BLaER1 treated with 17β-estradiol and CSF1 and Interleukin-3, amounts not matched to agents 10 nM and 100 nM (cell line): ENCODE data around the gene BACH2.
"Not testable (repeated sequence)": the region's sequence is repeated elsewhere in the genome, so short reads cannot be mapped to it uniquely, and the experiment has no call there.

Source experiments
- H3K27ac ChIP-seq, 11 experiments: shearing (Covaris generic); formaldehyde crosslinking; 2 replicates each; pipeline ENCODE4 v1.8.1; 2022
- H3K27me3 ChIP-seq, 11 experiments: shearing (Covaris generic); formaldehyde crosslinking; 2 replicates each; pipeline ENCODE4 v1.8.1; 2022
- H3K36me3 ChIP-seq, 11 experiments: shearing (Covaris generic); formaldehyde crosslinking; 2 replicates each; pipeline ENCODE4 v1.8.1; 2022
- H3K4me1 ChIP-seq, 10 experiments: shearing (Covaris generic); formaldehyde crosslinking; 2 replicates each; pipeline ENCODE4 v1.8.1; 2022
- H3K4me2 ChIP-seq, 11 experiments: shearing (Covaris generic); formaldehyde crosslinking; 2 replicates each; pipeline ENCODE4 v1.8.1; 2022
- H3K4me3 ChIP-seq, 10 experiments: shearing (Covaris generic); formaldehyde crosslinking; 2 replicates each; pipeline ENCODE4 v1.8.1; 2022
- H3K9ac ChIP-seq, 11 experiments: shearing (Covaris generic); formaldehyde crosslinking; 2 replicates each; pipeline ENCODE4 v1.8.1; 2022
- H3K9me3 ChIP-seq, 11 experiments: shearing (Covaris generic); formaldehyde crosslinking; replicated peaks in 1 of 11; 2 replicates each; pipeline ENCODE4 v1.8.1; 2022
- H4K20me1 ChIP-seq, 11 experiments: shearing (Covaris generic); formaldehyde crosslinking; 2 replicates each; pipeline ENCODE4 v1.8.1; 2022
- Cebpa-rat ChIP-seq, 11 experiments: shearing (Covaris generic); IDR thresholded peaks; 2 replicates each; pipeline ENCODE4 v1.8.1; 2022

Gene BACH2

DNA sequence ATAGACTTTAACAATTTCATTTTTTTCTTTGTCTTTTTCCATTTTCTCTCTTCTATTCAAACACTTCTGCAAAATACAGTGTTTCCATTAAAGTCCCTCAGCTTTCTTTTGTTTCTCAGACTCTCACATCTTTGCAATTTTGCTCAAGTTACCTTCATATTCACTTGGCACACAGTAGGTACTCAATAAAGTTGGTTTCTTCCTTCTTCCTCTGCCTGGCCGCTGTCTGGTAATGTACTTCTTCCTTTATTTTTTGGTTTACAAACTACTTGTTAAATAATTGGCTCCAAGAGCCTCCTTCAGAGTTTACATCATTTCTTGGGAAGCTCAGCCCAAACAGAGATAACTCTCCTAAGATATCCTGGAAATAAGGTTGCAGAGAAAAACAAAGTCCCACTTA is 321.3 kb downstream of the BACH2 start:
- H3K4me2 ChIP-seq: no peak overlapping the region
- no peak overlapping the region for H3K27ac ChIP-seq
- H3K4me1 ChIP-seq: peaks cover 0 to 14% (median 3%) of the 10 kb centered on the region in 10 experiments; a peak in 10 of 20 replicates
- no peaks in the 10 kb centered on the region for H3K27me3 ChIP-seq
- H3K9ac ChIP-seq: no peak overlapping the region
- no peak overlapping the region for H3K4me3 ChIP-seq
- peaks cover 0 to 32% (median 0%) of the 10 kb centered on the region in 11 experiments; a peak in 2 of 22 replicates for H4K20me1 ChIP-seq
- peaks cover 0 to 15% (median 0%) of the 10 kb centered on the region in 11 experiments; a peak in 2 of 22 replicates for H3K36me3 ChIP-seq
- no peaks in the 10 kb centered on the region for H3K9me3 ChIP-seq
- TF ChIP-seq Cebpa-rat (IDR thresholded peaks at IDR 0.05): no peak

DNA sequence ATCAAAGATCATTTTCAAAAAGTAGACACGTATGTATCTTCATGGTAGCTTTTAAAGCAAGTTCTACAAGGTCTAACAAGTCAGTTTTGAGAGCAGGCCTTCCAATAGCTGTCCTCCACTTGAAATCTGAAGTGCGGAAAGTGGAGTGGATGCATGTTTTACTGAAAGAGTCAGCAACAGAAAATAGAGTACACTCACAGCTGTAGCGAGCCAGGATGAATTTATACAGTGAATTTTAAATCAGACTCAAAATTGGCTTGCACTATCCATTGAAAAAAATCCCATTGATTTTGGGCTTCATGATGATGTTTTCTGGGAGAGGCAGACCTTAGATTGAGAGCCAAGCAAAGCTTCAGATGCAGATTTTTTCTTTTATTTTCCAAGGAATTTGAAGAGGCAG is 321.8 kb downstream of the BACH2 start:
- H3K4me3 ChIP-seq: no peak overlapping the region
- no peaks in the 10 kb centered on the region for H3K27me3 ChIP-seq
- H3K4me1 ChIP-seq: peaks cover 0 to 14% (median 3%) of the 10 kb centered on the region in 10 experiments; a peak in 10 of 20 replicates
- H3K4me2 ChIP-seq: no peak overlapping the region
- peaks cover 0 to 15% (median 0%) of the 10 kb centered on the region in 11 experiments; a peak in 2 of 22 replicates for H3K36me3 ChIP-seq
- H3K27ac ChIP-seq: no peak overlapping the region
- peaks cover 0 to 31% (median 0%) of the 10 kb centered on the region in 11 experiments; a peak in 2 of 22 replicates for H4K20me1 ChIP-seq
- H3K9ac ChIP-seq: no peak overlapping the region
- no peak for TF ChIP-seq Cebpa-rat (IDR thresholded peaks at IDR 0.05)
- no peaks in the 10 kb centered on the region for H3K9me3 ChIP-seq

DNA sequence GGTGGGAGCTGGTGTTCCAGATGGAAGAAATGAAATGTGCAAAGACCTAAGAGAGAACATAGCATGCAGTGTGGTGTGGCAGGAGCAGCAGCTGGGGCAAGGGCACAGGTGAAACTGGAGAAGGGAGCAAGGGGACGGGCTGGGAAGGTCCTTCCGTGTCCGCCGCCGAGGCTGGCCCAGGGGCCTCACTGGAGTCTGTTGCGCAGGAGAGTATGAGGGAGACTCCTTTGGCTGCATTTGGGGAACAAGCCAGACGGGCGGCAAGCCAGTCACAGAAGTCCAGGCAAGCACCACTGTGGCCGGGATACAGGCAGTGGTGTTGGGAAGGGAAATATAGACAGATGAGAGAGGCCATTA is 324.6 kb downstream of the BACH2 start:
- H3K9ac ChIP-seq: no peak overlapping the region
- H3K36me3 ChIP-seq: peaks cover 0 to 30% (median 0%) of the 10 kb centered on the region in 11 experiments; a peak in 5 of 22 replicates
- TF ChIP-seq Cebpa-rat (IDR thresholded peaks at IDR 0.05): no peak
- no peak overlapping the region for H3K4me3 ChIP-seq
- H3K4me2 ChIP-seq: no peak overlapping the region
- no peaks in the 10 kb centered on the region for H3K27me3 ChIP-seq
- H3K4me1 ChIP-seq: peaks cover 0 to 6% (median 0%) of the 10 kb centered on the region in 10 experiments; a peak in 1 of 20 replicates
- H3K27ac ChIP-seq: no peak overlapping the region
- peaks cover 0 to 8% (median 0%) of the 10 kb centered on the region in 11 experiments; a peak in 1 of 22 replicates for H4K20me1 ChIP-seq
- no peaks in the 10 kb centered on the region for H3K9me3 ChIP-seq

DNA sequence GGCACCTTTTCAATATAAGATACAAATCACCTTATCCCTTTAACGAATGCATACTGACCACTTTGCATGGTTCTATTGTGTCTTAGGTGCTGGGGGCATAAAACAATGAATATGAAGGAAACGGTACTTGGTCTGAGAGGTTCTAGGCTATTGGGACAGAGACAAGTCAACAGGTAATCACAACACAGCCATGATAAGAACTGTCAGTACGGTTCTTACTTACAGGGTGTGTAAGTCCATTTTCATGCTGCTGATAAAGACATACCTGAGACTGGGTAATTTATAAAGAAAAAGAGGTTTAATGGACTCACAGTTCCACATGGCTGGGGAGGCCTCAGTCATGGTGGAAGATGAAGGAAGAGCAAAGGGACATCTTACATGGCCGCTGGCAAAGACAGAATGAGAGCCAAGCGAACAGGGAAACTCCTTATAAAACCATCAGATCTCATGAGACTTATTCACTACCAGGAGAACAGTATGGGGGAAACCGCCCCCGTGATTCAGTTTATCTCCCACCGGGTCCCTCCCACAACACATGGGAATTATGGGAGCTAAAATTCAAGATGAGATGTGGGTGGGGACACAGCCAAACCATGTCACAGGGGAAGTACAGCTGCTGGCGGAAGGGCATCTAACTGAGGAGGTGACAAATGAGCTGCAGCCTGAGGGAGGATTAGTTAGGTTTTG is 325.2 kb downstream of the BACH2 start:
- not testable (repeated sequence) for H4K20me1 ChIP-seq, H3K27ac ChIP-seq, H3K4me2 ChIP-seq, H3K27me3 ChIP-seq, H3K4me3 ChIP-seq, H3K9me3 ChIP-seq, H3K4me1 ChIP-seq, H3K9ac ChIP-seq
- peaks cover 0 to 36% (median 0%) of the 10 kb centered on the region in 11 experiments; a peak in 5 of 22 replicates for H3K36me3 ChIP-seq

DNA sequence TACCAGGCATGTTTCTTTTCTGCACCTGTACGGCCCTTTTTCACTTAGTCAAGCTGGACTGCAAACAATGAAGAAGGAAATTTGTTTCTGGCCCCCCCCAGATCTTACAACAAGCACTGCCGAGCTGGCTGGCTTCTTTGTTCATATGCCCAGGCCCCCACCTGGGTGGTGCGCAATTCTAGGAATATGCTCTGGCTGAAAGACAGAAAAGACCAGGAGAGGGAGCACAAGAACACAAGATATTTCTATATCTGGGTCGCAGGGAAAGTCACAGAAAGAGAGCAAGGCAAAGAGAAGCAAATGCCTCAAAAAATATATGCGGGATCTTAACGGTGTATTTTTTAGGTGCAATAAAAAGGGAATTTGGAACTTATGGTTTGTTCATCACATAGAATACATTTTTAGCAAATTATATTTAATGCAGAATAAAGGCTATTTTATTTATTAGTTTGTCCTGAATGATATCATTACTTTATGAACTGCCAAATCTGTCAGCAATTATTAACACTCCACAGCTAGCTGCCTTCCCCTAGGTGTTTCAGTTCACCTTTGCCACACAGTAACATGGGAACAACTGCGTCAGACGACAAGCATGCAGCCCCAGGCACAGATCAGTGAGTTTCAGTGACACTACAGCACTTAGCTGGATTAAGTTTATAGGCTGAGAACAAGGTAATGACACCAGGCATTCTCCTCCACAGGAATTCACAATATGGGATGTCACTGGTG is 325.9 kb downstream of the BACH2 start:
- Histone ChIP-seq H3K4me3 (no peak overlapping the region), H3K9ac (no peak overlapping the region), H3K9me3 (no peaks in the 10 kb centered on the region), H3K27ac (no peak overlapping the region), H3K27me3 (no peaks in the 10 kb centered on the region), H4K20me1 (no peaks in the 10 kb centered on the region; a peak in 1 of 22 replicates), H3K4me1 (peaks cover 0 to 6% (median 0%) of the 10 kb centered on the region in 10 experiments; a peak in 1 of 20 replicates), H3K4me2 (no peak overlapping the region), H3K36me3 (peaks cover 0 to 42% (median 0%) of the 10 kb centered on the region in 11 experiments; a peak in 5 of 22 replicates)
- TF ChIP-seq Cebpa-rat (IDR thresholded peaks at IDR 0.05): no peak

DNA sequence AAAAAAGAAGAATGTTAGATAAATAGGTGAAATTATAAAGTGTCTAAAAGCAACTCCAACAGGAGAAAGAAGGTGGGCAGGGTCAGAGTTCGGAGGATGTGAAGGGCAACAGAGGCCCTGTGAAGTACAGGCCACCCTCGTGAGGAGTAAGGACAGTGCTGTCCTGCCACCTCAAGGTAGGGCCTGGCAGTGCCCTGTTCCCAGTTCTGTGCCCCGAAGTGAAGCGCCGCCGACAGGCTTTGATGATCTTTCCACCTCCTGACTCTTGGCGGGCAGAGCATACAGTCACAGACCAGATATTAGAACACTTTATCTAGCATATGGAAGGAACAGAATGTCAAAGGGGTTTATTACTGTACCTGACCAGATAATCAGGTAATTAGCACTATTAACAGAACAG is 326.6 kb downstream of the BACH2 start:
- Histone ChIP-seq H3K4me2 (no peak overlapping the region), H3K9me3 (no peaks in the 10 kb centered on the region), H3K4me1 (peaks cover 0 to 6% (median 0%) of the 10 kb centered on the region in 10 experiments; a peak in 1 of 20 replicates), H3K36me3 (peaks cover 0 to 45% (median 0%) of the 10 kb centered on the region in 11 experiments; a peak in 5 of 22 replicates), H3K27me3 (no peaks in the 10 kb centered on the region), H3K27ac (no peak overlapping the region), H4K20me1 (no peaks in the 10 kb centered on the region; a peak in 1 of 22 replicates), H3K9ac (no peak overlapping the region), H3K4me3 (no peak overlapping the region)
- TF ChIP-seq Cebpa-rat (IDR thresholded peaks at IDR 0.05): no peak

DNA sequence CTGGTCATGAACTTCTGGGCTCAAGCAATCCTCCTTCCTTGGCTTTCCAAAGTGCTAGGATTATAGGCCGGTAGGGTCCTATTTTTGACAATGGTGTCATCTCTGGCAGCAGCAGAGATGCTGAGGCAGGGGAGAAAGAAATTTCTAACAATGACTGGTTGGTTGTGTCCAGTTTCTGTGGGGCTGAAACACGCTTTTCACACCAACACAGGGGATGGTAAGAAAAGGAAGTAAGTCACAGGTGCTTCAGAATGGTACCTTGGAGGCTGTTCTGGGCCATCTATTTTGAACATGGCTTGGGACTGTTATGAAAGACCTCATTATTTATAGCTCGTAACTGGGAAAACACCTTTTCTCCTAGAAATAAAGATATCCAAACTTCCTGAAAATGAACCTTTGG is 329.7 kb downstream of the BACH2 start:
- Histone ChIP-seq H3K4me1 (peaks cover 0 to 4% (median 0%) of the 10 kb centered on the region in 10 experiments; a peak in 1 of 20 replicates), H3K4me2 (no peak overlapping the region), H3K27me3 (no peaks in the 10 kb centered on the region), H3K36me3 (peaks cover 0 to 40% (median 0%) of the 10 kb centered on the region in 11 experiments; a peak in 7 of 22 replicates), H3K4me3 (no peak overlapping the region), H4K20me1 (no peaks in the 10 kb centered on the region; a peak in 1 of 22 replicates), H3K27ac (no peak overlapping the region), H3K9me3 (no peaks in the 10 kb centered on the region), H3K9ac (no peak overlapping the region)
- no peak for TF ChIP-seq Cebpa-rat (IDR thresholded peaks at IDR 0.05)

DNA sequence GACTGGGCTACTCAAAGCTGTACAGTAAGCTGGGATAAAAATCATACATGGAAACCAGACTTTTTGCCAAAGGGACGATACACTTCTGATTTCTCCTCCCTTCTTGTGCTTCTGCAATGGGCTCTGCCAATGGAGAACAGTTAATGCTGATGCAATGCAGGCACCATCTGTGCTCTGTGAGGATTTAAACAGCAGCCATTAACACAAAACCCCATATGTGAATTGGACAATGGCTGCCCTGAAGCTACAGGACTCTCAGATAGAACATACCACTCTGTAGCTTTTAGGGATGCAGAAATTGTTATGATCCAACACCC is 330.5 kb downstream of the BACH2 start:
- Histone ChIP-seq H3K27me3 (no peaks in the 10 kb centered on the region), H3K9me3 (no peaks in the 10 kb centered on the region), H3K27ac (no peak overlapping the region), H4K20me1 (no peaks in the 10 kb centered on the region; a peak in 1 of 22 replicates), H3K4me3 (no peak overlapping the region), H3K9ac (no peak overlapping the region), H3K36me3 (peaks cover 0 to 40% (median 0%) of the 10 kb centered on the region in 11 experiments; a peak in 7 of 22 replicates), H3K4me1 (no peaks in the 10 kb centered on the region), H3K4me2 (no peak overlapping the region)
- TF ChIP-seq Cebpa-rat (IDR thresholded peaks at IDR 0.05): no peak

DNA sequence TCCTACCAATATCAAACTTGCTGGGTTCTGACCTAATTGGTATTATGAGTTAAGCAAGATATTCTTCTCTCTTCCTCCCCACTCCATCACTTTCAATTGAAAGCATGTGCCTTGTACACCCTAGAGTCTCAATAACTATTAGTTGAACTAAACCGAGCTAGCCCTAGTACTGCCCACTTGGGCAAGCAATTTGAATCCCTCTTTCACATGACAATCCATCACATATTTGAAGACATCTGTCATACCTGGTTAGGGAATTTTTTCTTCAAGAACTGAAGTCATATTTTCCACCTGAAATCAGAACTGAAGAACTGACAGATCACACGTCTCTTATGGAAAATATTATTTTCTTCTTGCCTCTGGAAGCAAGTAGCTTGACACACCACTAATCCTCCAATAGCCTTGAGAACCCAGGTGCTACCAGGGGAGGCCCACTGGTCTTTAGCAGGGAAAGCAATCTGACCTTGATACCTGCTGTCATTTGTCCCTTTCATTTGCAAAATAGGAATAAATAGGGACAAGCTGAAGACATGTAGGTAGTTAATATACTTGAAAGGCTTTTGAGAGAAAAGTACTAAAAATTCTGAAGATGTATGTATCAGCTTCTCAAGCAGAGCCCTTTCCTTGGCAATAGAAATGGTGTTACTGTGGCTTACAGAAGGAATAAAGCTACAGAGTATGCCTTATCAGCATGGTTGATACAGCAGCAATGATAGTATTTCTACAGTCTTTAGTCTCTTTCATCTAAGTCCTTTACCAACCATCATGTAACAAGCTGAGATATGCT is 331.0 kb downstream of the BACH2 start:
- Histone ChIP-seq H3K9ac (no peak overlapping the region), H3K27me3 (no peaks in the 10 kb centered on the region)
- no peak for TF ChIP-seq Cebpa-rat (IDR thresholded peaks at IDR 0.05)

More for the DNA sequence above, 331.0 kb downstream of the BACH2 start:
- Histone ChIP-seq H3K36me3 (peaks cover 0 to 44% (median 0%) of the 10 kb centered on the region in 11 experiments; a peak in 8 of 22 replicates), H3K4me3 (no peak overlapping the region), H3K27ac (no peak overlapping the region), H4K20me1 (no peaks in the 10 kb centered on the region; a peak in 1 of 22 replicates), H3K9me3 (no peaks in the 10 kb centered on the region), H3K4me1 (no peaks in the 10 kb centered on the region), H3K4me2 (no peak overlapping the region)
